Stimulated activated CD8-positive, alpha-beta memory T cell treated with anti-CD3 and anti-CD28 coated beads, Interleukin-7, amount 100 ng/mL, for 48 hours (primary cell): ENCODE data around the gene KRTAP5-8.
"Not testable (repeated sequence)": the region's sequence is repeated elsewhere in the genome, so short reads cannot be mapped to it uniquely, and the experiment has no call there.

ENCODE experiments used
- DNase-seq, 2 donors: peaks; one replicate each; pipeline ENCODE4 v3.0.0-alpha.2; 2020; ENCODE audit warnings: low read depth in 1 of 2; ENCODE audit errors: extremely low read depth in 1 of 2

Gene KRTAP5-8

GRCh38 chr11:71542879-71543777 lies 5.3 kb downstream of the KRTAP5-8 start:
- DNase-seq: peak in 1 of 2 donors; percentile 8

- DNase-seq: no peak
Measured at GRCh38 chr11:71543866-71544265, 6.0 kb downstream of the KRTAP5-8 start.

- DNase-seq: no peak
Measured at GRCh38 chr11:71544525-71545214, 6.8 kb downstream of the KRTAP5-8 start.

GRCh38 chr11:71545405-71545966 lies 7.7 kb downstream of the KRTAP5-8 start:
- DNase-seq: no peak

- DNase-seq: no peak
Measured at GRCh38 chr11:71548120-71548519, 10.3 kb downstream of the KRTAP5-8 start, which contains the start of gene KRTAP5-9. KRTAP5-9 (plus strand) TSS chr11:71548420; CDS start chr11:71548658, 238 bp downstream.

- DNase-seq: no peak
Measured at GRCh38 chr11:71548716-71549151, 10.9 kb downstream of the KRTAP5-8 start.

GRCh38 chr11:71551711-71552110 lies 13.9 kb downstream of the KRTAP5-8 start:
- no peak for DNase-seq

- DNase-seq: no peak
Measured at GRCh38 chr11:71554996-71555395, 17.2 kb downstream of the KRTAP5-8 start.

- no peak for DNase-seq
Measured at GRCh38 chr11:71555508-71555907, 17.7 kb downstream of the KRTAP5-8 start.

GRCh38 chr11:71556018-71556417 lies 18.2 kb downstream of the KRTAP5-8 start:
- no peak for DNase-seq

- no peak for DNase-seq
Measured at GRCh38 chr11:71557257-71557656, 19.4 kb downstream of the KRTAP5-8 start.

- DNase-seq: no peak
Measured at GRCh38 chr11:71558996-71559395, 21.2 kb downstream of the KRTAP5-8 start.

- no peak for DNase-seq
Measured at GRCh38 chr11:71562120-71562519, 24.3 kb downstream of the KRTAP5-8 start.

- DNase-seq: peak in 1 of 2 donors; percentile 7
Measured at GRCh38 chr11:71563406-71563805, 25.6 kb downstream of the KRTAP5-8 start.

- no peak for DNase-seq
Measured at GRCh38 chr11:71564430-71564829, 26.6 kb downstream of the KRTAP5-8 start.

- DNase-seq: no peak
Measured at GRCh38 chr11:71565263-71565662, 27.4 kb downstream of the KRTAP5-8 start, which contains the start of gene KRTAP5-10. KRTAP5-10 (plus strand) TSS chr11:71565563; CDS start chr11:71565588, 25 bp downstream.

- no peak for DNase-seq
Measured at GRCh38 chr11:71566081-71566620, 28.3 kb downstream of the KRTAP5-8 start.

GRCh38 chr11:71566626-71567599 lies 29.1 kb downstream of the KRTAP5-8 start:
- DNase-seq: not testable (repeated sequence)

GRCh38 chr11:71567633-71568032 lies 29.8 kb downstream of the KRTAP5-8 start:
- not testable (repeated sequence) for DNase-seq
